Mesangial cell (primary cell): ENCODE results near the gene CXorf58. TPM values are rescaled to one million over a fixed set of nuclear protein-coding genes. Genes with fewer than 3 reads are reported as not detected.

Source experiments
- total RNA-seq: library from RNA; depleted of rRNA; stranded (reverse); fragments of >200 nt; gene quantifications from 2 replicates; pipeline ENCODE4 v1.2.3, GENCODE V29; 2015

The CXorf58 gene
- total RNA-seq, result 0.16 TPM in 1 of 2 replicates, not detected in the other

GRCh38 chrX:23907498-23908218 lies at the start of gene CXorf58, which contains the start of gene APOO:
CXorf58 (plus strand) TSS chrX:23908006; CDS start chrX:23910303, 2,297 bp downstream.
APOO (minus strand) TSS chrX:23907938; CDS start chrX:23907702, 236 bp downstream.

Other genes starting within 250 kb of the CXorf58 start
- gene PRDX4, start 240.5 kb upstream of the CXorf58 start, total RNA-seq, result 200 and 215 TPM in 2 replicates
- gene ACOT9, start 164.7 kb upstream of the CXorf58 start, total RNA-seq, result 28.5 and 36.3 TPM in 2 replicates
- 60.6 and 122 TPM in 2 replicates for gene SAT1, start 124.8 kb upstream of the CXorf58 start, total RNA-seq
- 15.3 and 27.5 TPM in 2 replicates for gene APOO, start 68 bp upstream of the CXorf58 start, total RNA-seq
- 2.8 and 3.4 TPM in 2 replicates for gene KLHL15, start 119.2 kb downstream of the CXorf58 start, total RNA-seq
- gene EIF2S3, start 146.9 kb downstream of the CXorf58 start, total RNA-seq, result 147 and 163 TPM in 2 replicates
- gene ZFX, start 241.7 kb downstream of the CXorf58 start, total RNA-seq, result 19.4 and 26.6 TPM in 2 replicates